GM21619 (cell line): ENCODE results near the gene CPNE1.

Source experiments
- ATAC-seq: cut with Tn5 transposase; IDR thresholded peaks from one replicate; pipeline ENCODE4 v1.9.1; 2021; ENCODE audit not compliant: unreplicated experiment

The CPNE1 gene

GRCh38 chr20:35600993-35601973 lies 63.4 kb downstream of the CPNE1 start:
- ATAC-seq: no peak

DNA sequence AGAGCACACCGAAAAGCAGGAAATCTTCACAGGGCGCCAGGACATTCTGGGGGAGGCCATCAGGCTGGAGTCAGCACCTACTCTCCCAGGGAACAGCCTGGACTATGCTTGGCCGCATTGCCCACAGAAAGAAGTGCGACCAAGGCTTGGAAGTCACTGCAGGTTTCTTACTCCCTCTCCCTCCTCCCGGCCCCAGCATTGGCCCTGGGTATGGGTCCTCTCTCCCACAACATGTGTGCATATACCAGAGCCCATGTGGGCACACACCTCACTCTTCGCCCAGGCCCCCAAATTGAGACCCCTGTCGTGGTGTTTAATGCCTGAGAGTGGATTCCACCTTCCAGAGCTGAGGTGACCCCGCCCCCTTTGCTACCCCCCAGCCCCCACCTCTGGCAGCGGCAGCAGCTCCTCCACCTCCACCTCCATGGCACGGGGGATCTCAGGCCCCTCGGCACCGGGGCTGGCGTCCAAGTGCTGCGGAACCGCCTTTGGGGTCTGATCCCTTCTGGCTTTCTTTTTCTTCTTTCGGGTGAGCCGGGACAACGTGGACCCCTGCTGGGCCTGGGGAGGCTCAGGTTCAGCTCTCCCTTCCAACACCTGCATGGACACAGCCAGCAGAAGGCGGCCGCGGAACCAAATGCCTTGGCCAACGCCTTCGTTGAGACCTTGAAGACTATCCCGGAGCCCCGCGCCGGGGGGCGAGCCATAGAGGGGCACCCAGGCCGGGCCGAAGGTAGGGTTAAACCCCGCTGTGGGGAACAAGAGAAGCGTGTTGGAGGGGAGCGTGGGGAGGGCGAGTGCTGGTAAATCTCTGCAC lies 64.3 kb downstream of the CPNE1 start:
- no peak for ATAC-seq

DNA sequence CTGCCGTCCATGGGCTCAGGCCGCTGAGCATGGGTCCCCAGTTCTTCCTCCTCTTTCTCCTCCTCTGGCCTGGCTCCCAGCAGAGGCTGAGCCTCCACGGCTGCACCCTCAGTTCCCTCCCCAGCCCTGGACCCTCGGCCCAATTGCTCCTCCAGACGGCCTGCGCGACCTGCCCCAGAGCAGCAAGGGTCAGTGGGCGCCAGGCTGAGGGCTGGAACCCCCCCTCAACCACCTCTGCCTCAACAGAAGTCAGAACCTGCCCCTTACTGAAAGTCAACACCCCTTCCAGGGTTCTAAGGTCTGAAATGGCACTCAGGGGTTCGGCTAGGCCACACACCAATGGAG lies 65.0 kb downstream of the CPNE1 start:
- ATAC-seq: no peak

DNA sequence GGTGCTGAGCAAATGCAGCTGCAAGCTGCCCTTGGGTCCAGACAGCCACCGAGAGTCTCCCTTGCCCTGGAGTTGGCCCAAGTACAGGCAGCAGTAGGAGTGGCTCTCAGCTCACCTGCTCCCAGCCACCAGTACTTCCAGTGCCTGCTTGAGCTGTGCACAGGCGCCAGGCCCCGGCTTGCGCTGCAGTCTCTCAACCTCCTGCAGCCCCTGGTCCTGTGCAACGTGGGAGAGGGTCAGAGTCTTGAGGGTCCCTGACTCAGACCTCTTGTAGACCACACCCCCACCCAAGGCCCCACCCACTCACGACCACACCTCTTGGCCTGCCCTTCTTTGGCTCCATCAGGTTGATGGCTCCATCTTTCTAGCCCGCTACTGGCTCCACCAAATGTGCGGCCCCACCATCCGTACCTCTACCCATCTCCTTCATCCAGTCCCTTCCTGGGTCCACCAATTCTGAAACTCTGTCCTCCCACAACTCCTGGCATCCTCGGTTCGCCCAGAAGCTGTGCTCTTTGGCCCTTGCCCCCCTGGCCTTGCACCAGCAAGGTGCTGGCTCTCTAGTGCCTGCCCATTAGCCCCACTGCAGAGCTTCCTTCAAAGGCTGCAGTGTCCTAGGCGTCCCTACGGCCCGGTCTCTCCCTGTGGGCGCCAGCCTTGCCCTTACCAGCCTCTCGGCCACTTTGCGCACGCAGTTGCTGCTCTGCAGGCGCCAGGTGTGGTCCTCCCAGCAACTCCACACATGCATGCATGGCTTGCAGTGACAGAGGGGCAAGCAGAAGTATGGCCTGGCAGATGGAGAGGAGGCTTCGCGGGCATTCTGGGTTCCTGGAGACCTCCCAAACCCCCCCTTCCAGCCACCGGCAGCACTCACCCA lies 65.6 kb downstream of the CPNE1 start:
- no peak for ATAC-seq

DNA sequence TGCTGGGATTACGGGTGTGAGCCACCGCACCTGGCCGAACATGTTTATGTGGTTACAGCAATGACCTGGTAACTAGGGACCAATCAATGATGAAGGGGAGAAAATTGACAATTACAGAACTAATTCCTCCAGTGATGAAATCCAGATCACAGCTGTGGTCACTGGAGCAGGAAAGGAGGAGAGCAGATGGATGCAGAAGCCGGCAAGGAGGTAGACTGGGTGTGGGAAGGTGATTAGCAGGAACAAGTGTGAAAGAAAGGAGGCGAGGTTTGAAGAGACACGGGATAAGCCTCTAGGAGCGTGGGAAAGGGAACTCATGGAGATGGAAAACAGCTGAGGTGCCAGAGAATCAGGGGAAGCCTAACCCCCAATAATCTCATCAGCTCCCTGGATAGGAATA lies 66.2 kb downstream of the CPNE1 start:
- no peak for ATAC-seq

DNA sequence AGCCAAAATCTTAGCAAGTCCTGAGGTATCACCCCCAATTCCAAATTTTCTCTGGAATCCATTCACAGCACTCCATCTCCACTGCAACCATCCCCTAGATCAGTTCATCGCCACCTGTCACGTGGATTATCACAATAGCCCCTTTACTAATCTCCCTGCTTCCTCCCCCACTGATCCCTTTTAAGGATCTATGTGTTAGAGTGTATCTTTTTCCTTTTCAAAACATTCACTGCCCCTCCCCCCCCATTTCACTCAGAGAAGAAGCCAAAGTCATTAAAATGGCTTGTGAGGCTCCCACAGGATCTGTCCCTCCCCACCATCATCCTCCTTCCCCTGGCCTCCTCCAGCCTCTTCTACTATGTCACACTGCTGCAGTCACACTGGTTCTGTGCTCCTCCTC lies 67.5 kb downstream of the CPNE1 start:
- no peak for ATAC-seq

DNA sequence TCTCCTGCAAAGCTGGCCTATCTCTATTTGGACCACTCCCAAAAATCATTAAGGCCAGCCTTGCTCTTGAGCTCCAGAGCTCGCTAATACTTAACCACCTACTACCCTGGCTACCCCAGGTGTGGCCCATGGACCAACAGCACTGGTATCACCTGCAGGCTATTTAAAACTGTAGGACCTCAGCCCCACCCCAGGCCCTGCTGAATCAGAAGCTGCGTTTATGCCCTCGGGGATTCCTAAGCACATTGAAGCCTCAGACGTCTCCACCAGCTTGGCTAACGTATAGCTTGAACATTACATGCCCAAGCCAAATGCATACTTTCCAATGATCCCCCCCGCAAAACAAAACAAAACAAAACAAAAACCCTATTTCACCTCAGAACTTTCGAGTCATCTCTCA lies 68.8 kb downstream of the CPNE1 start:
- ATAC-seq: no peak

GRCh38 chr20:35595456-35595855 lies 69.2 kb downstream of the CPNE1 start:
- no peak for ATAC-seq

- no peak for ATAC-seq
Measured at GRCh38 chr20:35592339-35592974, 72.2 kb downstream of the CPNE1 start.

DNA sequence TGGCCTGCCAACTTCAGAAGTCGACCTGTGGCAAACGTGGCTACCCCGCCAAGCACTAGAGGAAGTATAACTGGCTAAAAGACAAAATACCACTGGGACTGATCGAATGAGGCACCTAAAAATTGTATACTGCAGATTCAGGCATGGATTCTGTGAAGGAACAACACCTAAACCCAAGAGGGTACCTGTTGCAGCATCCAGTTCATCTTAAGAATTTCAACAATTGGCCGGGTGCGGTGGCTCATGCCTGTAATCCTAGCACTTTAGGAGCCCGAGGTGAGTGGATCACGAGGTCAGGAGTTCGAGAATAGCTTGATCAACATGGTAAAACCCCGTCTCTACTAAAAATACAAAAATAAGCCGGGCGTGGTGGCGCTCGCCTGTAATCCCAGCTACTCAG lies 76.3 kb downstream of the CPNE1 start:
- ATAC-seq: no peak

- ATAC-seq: no peak
Measured at GRCh38 chr20:35587436-35587835, 77.3 kb downstream of the CPNE1 start.

GRCh38 chr20:35586751-35587425 lies 77.8 kb downstream of the CPNE1 start:
- no peak for ATAC-seq

- ATAC-seq: no peak
Measured at GRCh38 chr20:35583636-35584560, 80.8 kb downstream of the CPNE1 start.

GRCh38 chr20:35582741-35583404 lies 81.8 kb downstream of the CPNE1 start:
- ATAC-seq: no peak

GRCh38 chr20:35582131-35582530 lies 82.6 kb downstream of the CPNE1 start:
- no peak for ATAC-seq

DNA sequence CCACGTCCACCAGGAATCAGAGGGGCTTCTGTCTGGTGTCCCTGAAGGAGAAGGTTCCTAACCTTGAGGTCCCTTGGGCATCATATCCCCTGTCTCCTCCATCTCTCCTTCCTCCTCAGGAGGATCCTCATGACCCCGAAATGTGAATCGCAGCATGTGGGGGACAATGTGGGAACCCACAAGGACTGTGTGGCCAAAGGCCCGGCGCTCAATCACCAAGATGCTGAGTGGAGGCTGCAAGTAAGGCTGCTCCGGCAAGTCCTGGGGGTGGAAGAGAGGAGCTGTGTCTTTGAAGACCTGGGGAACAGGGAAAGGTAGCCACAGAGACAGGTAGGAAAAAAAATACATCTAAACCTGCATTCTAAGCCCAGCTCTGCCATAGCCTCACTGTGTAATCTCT lies 85.5 kb downstream of the CPNE1 start:
- no peak for ATAC-seq

GRCh38 chr20:35578469-35578868 lies 86.2 kb downstream of the CPNE1 start:
- no peak for ATAC-seq

DNA sequence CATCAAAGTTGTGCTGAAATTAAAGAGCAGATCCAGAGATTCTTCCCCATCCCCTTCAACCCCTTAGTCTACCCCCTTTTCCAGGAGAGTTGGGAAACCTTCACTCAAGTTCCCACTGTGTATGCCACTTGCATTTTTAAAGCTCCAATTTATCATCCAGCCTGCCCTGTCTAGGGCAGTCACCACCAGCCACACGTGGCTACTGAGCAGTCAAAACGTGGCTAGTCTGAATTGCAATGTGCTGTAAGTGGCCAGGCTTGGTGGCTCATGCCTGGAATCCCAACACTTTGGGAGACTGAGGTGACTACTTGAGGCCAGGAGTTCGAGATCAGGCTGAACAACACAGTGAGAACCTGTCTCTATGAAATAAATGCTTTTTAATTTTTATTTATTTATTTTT lies 87.9 kb downstream of the CPNE1 start:
- no peak for ATAC-seq
